Subcutaneous adipose tissue (tissue), 4 donors: ENCODE results near the gene GP9. TPM values are rescaled to one million over a fixed set of nuclear protein-coding genes. Genes with fewer than 3 reads are reported as not detected.

Experiments
- CTCF ChIP-seq: fragments of 450-650 bp; IDR thresholded peaks from one replicate; pipeline ENCODE4 v1.5.1; 2016; ENCODE audit warnings: low read depth, mild to moderate bottlenecking, control low read depth, antibody characterized with exemption, moderate library complexity
- total RNA-seq, 4 donors: library from RNA; depleted of rRNA; stranded (reverse); fragments of >200 nt; gene quantifications; one replicate each; pipeline ENCODE4 v1.1.0, GENCODE V29; 2016

The GP9 gene
- total RNA-seq, 4 donors from 2014 or later = not detected

DNA sequence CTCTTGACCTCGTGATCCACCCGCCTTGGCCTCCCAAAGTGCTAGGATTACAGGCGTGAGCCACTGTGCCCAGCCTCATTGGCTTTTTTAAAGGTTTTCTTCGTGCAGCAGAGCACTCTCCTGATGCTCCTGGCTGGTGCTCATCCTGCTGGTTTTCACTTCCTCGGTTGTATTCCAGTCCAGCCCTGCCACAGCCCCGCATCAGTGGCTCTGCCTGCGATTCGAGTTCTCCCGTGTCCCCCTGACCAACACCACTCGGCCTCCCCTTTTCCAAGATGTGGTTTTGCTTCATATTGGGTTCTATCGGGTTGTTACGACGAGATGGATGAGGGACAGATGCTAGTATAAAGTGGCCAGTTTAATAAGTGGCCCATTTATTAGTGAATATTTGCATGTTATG is 31.7 kb upstream of the GP9 start:
- no peak for TF ChIP-seq CTCF

DNA sequence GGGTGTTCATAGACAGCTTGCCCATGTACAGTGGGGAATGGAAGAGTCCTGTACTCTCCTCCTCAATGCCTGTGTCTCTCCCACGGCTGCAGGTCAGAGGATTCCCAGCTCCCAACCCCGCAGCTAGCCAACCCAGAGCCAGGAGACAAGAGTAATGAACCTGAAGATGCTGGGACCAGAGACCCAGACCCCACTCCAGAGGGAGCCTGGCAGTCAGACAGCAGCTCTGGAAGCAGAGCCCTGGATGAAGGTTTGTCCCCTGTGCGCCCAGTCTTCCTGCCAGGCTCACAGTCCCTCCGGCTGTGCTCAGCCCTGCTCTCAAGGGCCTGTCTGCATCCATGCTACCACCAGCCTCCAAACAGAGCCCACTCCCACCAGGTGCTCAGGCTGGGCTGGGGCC is 30.0 kb upstream of the GP9 start:
- no peak for TF ChIP-seq CTCF

DNA sequence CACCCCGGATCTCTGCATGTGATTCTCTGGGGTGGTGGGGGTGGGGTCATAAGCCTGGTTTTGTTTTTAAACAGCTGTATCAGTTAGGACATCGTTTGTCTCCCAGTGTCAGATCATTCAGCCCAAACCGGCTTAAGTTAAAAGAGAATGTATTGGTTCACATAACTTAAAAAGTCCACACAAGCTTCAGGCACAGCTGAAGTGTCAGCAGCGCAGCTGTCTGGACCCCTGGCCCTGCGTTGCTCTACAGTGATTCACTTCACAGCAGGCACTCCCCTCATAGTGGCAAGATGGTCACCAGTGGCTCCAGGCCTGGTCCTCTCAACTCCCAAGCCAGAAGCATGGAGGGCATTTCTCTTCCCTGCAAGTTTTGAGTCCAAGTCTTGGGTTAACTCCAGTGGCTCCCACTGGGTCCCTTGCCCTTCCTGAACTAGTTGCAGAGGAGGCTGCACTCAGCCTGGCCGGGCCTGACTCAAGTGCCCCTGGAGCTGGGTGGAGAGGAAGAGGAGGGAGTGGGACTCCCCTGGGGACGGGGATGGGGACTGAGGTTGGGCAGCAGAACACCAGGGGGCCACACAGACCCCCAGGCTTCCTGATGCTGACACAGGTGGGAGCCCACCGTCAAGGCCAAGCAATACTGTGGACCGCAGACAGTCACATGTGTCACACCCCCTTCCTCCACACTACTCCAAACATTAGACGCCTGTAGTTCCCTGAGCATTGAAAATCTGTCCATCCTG is 28.9 kb upstream of the GP9 start:
- TF ChIP-seq CTCF = no peak

- TF ChIP-seq CTCF = no peak
Measured at GRCh38 chr3:129032716-129033115, 27.9 kb upstream of the GP9 start.

DNA sequence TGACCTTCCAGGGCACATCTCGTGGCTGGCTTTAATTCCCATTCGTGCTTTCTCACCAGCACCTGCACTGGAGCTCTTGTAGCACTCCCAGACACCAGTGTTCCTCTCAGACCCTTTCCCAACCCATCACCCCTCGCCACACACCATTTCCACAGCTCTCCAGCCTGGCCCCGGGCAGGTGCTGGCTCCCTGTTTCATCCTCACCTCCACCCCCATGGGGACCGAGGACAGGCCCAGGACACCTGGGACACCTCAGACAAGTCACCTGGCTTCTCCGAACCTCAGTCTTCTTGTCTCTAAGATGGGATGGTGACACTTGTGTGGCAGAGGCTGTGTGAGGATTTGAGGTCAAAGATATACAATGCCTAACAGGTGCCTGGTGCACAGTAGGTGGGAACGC is 27.4 kb upstream of the GP9 start:
- no peak for TF ChIP-seq CTCF

GRCh38 chr3:129033633-129034321 is 26.8 kb upstream of the GP9 start:
- no peak for TF ChIP-seq CTCF

GRCh38 chr3:129034642-129035041 is 25.9 kb upstream of the GP9 start:
- no peak for TF ChIP-seq CTCF
